LoVo (cell line): ENCODE measurements around the gene ACSL6.

Experiments used
- DNase-seq: peaks from one replicate; pipeline ENCODE4 v3.0.0-alpha.2; 2016; ENCODE audit warnings: low spot score

ACSL6 gene

DNA sequence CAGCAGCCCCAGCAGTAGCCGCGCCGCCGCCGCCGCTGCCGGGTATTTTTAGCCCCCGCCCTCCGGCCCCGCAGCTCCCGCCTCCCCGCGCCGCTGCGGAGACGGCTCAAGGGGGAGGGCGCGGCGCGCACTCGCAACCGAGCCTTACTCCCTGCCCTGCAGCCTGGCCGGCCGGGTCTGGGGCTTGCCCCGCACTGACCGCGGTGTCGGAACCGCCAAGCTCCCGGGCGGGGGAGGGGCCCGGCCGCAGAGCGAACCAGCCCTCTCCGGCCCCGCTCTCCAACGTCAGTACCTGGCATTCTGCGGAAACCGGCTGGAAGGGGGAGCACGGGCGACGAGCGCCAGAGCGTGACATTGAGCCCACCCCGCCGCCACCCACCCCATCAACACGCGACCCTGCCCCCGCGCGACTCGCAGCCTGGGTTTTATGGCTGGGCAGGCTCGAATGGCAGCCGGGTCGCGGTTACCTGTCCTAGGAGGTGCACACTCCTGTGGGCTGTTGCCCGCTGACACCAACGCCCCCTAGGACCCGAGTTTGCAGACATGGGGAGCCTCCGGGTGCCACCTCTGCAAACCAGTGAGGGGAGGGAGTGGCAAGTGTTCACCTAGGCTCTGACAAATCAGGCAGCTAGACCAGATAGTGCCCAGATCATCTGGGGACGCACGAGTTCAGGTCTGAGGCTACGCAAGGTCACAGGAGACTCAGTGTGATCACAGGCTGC lies at the start of gene ACSL6:
Gene ACSL6 (minus strand): TSS at position 37 of the 722 bp plus-strand sequence. CDS start 105 bp downstream, outside the sequence.
- DNase-seq: peak; percentile 35

DNA sequence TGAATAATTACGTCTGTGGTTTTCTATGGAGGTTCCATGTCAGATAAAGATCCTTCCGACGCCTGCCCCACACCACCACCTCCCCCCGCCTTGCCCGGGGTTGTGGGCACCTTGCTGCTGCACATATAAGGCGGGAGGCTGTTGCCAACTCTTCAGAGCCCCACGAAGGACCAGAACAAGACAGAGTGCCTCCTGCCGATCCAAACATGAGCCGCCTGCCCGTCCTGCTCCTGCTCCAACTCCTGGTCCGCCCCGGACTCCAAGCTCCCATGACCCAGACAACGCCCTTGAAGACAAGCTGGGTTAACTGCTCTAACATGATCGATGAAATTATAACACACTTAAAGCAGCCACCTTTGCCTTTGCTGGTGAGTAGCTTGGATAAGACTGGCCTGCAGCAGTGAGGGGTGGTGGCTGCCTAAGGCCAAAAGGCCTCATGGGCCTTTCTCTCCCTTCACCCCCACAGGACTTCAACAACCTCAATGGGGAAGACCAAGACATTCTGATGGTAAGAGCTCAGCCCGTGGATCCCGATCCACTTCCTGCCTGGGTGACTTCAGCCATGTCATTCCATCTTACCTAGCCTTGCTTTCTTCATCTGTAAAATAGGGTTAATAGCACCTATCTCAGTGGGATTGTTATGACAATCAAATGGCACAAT lies 49.2 kb upstream of the ACSL6 start, which contains the start of gene IL3:
Gene IL3 (plus strand): TSS at position 155 of the 661 bp plus-strand sequence. CDS start 52 bp downstream, at position 207.
- DNase-seq: no peak

DNA sequence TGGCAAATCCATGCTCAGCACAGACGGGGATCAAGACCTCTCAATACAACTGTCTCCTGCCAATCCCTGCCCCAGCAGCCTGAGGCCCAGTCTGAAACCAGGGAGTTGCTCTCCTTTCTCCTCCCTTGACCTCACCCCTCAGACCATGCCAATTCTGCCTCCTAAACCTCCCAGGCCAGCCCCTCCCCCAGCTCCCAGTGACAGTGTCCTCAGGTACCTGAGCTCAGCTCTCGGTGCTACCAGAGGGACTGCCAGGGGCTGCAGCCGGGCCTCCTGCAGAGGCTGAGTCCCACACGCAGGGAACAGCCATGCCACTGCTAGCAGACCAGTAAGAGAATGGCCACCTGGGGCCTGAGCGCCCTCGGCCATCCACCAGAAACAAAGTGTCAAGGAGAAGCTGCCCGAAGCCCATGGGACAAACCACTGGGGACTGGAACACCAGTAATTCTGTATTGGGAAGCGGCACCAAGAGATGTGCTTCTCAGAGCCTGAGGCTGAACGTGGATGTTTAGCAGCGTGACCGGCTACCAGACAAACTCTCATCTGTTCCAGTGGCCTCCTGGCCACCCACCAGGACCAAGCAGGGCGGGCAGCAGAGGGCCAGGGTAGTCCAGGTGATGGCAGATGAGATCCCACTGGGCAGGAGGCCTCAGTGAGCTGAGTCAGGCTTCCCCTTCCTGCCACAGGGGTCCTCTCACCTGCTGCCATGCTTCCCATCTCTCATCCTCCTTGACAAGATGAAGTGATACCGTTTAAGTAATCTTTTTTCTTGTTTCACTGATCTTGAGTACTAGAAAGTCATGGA lies 48.4 kb upstream of the ACSL6 start:
- DNase-seq: no peak

DNA sequence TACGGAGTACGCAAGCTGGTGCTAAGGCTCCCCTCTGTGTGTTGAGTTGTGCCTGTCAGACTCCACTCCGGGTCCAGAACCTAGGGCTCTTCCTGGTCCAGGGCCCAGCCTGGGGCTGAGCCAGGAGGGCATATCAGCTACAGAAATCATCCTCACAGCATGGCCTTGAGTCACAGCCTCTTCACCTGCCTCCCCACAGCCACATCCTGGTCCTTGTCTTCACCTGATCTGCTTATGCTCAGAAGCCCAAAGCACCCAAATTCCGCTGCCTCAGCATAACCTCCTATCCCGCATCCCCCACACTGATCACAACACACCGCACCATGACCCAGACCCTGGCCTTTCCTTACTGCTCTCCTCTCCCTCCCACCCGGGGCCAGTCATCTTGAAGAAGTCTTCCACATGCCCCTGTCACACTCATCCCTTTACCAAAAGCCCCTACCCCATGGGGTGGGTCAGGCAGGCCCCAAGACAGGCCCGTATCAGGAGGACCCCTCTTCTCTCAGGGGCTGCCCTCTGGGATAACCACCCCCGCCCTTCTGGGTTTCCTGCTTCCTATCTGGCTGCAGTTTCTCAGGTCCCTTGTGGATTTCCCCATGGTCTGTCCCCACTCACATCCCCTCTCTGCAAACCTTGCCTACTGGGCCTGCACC lies 47.7 kb upstream of the ACSL6 start:
- no peak for DNase-seq

DNA sequence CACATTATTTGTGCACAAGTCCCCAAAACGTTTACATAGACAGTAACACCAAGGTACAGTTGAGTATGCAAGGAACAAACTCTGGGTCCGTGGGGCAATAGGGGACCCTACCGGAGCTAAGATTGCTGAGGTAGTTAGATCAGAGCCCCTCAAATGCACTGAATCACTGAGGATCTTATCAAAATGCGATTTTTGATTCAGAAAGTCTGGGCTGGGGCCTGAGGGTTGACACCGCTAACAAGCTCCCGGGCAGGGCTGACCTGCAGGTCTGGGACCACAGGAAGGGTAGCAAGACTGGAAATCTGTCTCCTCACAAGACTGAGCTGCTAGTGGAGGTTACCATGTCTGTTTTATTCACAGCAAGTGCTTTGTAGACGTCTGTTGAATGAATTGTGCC lies 47.2 kb upstream of the ACSL6 start:
- DNase-seq: no peak

GRCh38 chr5:132057498-132058255 lies 46.2 kb upstream of the ACSL6 start:
- no peak for DNase-seq

- DNase-seq: no peak
These were observed 45.4 kb upstream of the ACSL6 start for GRCh38 chr5:132056610-132057497.

DNA sequence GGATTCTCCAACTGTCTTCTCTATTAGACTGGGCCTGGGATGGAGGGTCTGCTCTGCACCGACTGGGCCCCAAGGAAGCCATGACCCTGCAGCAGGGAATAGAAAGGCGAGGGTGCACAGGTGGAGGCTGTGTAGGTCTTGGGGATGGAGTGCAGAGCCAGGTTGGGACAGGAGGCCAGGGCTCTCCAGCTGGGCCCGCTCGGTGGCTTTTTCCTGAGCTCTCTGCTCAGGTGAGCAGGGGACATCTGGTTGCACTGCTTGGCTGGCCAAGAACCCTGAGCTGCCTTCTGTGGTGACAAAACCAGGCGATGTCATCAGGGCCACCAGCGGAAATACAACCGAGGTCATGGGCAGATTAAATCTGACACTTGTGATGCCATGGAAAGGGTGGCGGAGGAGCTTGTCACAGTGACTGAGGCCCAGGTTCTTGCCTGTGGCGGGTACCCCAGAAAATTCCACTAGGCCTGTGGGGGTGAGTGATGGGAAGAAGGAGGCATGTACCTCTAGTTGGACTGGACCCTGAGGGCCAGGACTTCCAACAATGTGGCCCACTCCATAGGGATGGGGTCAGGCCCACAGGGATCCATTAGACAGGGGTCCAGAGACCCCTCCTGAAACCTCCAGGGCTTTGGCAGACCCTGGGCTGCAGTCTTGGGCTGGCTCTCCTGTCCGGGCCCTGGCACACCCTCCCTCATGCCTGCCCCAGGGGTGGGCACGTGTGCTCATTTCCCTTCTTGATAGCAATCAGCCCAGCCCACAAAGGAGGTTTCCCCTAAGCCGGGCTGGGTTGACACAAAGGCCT lies 44.6 kb upstream of the ACSL6 start:
- DNase-seq: no peak

DNA sequence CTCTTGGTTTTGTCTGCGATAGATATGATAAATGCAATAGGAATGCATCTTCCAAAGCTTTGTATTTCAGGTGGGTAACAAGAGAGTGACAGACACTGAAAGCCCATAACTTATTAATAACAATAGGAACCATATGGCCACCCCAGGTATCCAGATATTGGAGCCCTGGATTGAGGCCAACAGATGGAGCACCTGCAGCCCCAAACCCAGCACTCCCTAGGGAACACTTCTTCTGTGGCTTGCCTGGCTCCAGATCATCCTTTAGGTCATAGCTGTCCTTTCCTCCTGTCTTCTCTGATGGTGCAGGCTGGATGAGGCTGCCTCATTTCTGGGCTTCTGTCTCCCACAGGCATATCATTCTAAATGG lies 44.0 kb upstream of the ACSL6 start:
- DNase-seq: no peak

DNA sequence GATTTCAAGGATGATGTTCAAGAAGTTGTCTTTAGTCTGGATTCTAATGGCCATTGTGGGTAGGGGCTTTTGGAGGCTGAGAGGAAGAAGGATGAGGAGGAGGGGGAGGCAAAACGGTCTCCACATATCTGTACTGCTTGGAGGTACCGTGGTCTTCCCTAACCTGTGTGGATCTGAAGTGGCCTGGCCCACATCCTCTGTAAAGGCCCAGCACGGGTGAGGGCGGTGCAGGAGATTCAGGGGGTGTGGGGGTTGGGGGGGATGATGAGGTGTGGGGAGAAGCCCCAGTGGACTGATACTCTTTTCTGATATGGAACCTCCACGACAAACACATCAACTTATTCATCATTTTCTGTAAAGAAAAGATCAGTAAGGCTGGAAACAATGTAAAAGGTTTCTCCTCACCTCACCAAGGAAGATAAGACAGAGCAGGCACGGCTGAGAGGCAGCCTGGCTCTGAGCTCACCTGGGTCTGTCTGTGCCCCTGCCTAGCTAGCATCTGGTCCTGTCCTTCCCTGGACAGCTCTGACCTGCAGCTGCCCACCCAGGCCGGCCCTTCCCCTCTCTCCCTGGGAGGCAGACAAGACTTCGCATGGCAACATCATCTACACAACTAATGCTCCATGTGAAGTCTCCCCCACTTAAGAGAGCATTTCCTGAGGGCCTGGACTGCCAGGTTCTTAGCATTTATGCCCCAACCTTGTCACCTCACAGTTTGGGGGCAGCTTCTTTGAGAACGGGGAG lies 43.4 kb upstream of the ACSL6 start:
- DNase-seq: no peak

DNA sequence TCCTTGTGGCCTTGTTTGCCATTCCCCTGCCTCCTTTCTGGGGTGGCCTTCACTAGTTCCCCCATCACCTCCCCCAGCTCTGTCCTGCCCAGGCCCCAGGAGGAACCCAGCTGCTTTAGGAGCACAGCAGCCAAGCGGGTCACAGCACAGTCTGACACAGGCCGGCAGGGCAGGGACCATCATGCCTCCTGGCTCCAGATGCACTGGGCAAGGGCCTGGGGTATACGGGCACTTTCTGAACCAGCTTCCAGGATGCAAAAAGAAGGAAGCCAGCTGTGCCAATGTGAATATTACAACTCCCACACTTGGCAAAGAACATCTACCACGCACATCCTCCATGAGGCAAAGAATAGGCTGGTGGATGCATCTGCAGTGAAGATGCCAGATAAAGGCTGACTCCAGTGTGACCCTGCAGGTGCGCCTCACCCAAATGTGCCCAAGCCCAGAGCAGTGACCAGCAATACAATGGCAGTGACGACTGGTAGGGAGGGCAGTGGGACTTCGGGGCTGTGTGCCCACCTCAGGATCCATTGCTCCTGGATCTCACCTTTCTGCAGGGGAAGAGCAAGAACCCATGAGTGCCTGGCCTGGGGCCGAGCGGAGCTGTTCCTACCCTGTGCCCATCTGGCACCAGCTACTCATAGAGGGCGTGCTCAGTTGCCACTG lies 42.7 kb upstream of the ACSL6 start:
- DNase-seq: no peak

DNA sequence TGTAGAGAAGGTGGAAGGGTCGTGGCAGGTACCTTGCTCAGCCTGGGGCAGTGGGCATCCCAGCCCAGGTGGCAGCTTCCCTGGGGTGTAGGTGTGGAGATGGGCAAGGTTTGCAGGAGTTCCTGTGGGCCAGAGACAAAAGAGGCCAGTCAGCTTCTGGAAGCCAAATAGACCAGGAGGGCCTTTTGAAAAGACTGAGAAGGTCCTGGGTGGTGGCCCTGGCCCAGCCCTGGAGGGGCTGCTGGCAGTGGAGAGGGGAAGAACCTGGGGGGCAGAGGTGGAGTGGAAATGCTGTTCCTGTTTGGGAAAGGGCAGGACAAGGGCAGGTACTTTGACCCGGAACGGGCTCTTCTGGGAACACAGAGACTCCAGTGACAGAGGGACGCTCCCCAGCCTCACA lies 42.0 kb upstream of the ACSL6 start:
- DNase-seq: no peak

DNA sequence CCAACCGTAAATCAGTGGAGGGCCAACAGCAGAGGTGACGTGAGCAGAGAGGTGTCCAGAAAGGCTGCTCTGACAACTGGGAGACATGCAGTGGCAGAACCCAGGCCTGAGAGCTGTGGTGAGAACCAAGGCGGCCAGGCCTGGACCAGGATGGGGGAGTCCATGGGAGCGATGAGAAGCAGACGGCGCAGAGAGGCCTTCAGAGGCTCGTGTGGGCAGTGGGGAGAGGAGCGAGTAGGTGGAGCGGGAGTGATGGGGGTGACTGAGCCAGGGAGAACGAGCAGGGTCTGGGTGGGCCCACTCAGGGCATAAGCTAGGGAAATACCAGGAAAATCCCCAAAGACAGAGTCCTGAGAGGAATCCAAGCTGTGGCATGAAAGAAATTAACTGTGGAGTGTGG lies 41.1 kb upstream of the ACSL6 start:
- DNase-seq: no peak

DNA sequence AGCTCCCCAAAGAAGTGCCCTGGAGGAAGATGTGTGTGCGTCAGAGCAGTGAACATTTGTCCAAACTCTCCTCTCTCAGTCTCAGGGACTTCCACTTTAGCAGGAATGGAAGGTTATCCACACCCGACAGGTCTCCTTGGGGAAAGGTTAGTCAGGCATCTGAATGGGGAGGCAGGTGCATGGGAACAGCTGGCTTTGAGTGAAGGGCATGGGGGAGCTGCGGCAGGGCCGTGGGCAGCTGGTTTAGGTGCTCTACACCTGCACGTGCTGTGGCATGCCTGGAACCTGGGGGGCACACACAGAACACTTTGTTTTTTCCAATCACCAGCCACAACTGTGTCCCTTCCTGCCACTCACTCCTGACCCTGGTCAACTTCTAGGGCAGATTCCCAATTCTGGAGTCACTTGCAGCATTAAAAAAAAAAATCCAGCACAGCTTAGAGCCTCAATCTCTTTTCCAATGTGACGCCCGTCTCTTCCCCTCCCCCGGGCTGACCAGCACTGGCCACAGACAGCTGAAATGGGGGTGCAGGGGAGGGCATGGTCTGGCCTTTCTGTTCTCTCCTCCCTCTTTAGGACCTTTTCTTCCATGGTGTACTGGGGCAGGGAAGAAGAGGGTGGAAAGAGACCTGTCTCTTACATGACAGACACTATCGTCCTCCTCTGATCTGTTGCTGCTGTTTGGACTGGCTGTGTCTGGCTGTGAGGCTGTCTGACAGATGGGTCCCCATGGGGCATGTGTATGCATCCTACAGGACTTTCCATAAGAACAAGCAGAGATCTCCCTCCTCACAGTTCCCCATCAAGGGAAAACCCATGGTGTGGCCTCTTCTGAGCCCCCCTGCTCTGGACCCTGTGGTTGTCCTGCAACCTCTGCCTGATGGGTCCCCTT lies 39.4 kb upstream of the ACSL6 start:
- no peak for DNase-seq

DNA sequence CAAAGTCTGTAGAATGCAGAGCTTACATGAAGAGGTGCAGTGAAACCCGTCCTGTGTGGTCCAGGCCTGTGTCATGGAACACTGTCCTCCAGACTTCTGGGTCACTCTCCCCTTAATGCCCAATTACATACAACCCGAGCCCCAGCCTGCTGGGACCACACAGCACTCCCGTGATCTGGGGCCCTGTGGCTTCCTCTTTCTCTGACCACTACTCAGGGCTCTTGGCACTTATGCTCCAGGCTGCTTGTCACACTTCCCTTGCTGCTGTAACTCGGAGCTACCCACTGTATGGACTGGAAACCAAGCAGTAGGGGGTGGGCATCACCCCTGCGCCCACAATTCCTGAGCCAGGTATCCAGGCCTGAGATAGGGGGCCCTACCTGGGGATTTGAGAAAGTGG lies 38.7 kb upstream of the ACSL6 start:
- no peak for DNase-seq

- no peak for DNase-seq
These were observed 38.1 kb upstream of the ACSL6 start for GRCh38 chr5:132049559-132049958.

DNA sequence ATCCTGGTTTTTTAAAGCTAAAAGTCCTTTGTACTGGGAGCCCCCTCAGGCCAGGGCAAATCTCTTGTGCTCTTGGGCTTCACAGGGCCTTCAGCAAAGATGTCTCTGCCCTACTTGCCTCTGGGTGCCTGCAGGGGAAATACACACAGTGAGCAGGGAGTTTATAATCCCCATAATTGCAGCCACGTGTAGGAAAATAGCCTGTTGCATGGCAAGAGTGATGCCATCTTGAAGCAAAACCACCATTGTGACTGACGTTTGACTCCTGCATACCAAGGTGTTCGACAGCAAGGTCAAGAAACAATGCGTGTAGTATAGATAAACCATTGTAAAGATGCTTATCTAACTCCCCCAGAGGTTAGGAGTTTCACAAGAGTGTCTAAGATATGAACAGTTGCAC lies 37.6 kb upstream of the ACSL6 start:
- no peak for DNase-seq
